Measurements from ENCODE around the gene POFUT1.

GRCh38 chr20:32209850-32210605, 2.3 kb downstream of the POFUT1 start:
- TF ChIP-seq CTCF (IDR thresholded peaks at IDR 0.05; ENCODE audit: insufficient read depth, low read depth, low read length) = no peak
- no peak for TF ChIP-seq EZH2 (IDR thresholded peaks at IDR 0.05; ENCODE audit: insufficient read depth, low read length)

Data from astrocyte (in vitro differentiated cells and primary cell).